Stromal cell of bone marrow (primary cell): ENCODE results near the gene ZNF594.
"Not testable (repeated sequence)": the region's sequence is repeated elsewhere in the genome, so short reads cannot be mapped to it uniquely, and the experiment has no call there.

Experiments used
- DNase-seq: peaks from one replicate; pipeline ENCODE4 v3.0.0-alpha.2; 2012; ENCODE audit warnings: low read depth

The ZNF594 gene

DNA sequence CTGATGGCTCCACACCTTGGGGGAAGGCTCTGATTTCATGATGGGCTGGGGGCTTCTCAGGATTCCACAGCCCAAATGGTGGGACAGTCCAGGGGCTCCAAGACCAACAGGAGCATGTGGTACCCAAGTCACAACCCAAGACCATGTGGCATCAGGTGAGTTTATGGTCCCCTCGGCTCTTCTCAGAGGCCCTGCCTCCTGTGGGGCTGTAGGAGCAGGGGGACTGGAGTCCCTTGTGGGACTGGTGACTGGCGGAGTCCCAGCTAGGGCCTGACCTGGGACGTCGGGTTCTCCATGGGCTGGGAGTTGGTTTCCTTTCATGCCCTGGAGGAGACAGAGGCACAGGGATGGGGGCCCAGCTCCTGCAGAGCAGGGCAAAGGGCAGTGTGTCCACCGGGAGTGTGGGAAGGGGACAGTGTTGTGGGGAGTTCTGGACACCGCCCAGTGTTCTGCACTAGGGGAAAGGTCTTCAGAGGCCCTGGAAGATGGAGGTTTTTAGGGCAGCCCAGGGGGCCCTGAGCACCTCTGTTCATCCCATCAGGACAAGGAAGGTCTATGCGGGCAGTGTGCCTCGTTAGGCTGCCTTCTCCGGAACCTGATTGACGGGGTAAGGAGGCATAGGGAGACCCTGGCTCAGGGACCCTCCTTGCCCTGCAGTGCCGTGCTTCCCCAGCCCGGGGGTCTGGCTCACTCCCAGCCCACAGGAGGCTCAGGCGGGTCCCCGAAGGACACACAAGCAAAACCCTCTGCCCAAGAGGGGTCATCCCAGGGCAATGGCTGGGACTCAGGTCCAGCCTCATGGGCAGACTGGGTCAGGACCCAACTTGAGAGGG, 54.9 kb downstream of the ZNF594 start:
- DNase-seq, result not testable (repeated sequence)

DNA sequence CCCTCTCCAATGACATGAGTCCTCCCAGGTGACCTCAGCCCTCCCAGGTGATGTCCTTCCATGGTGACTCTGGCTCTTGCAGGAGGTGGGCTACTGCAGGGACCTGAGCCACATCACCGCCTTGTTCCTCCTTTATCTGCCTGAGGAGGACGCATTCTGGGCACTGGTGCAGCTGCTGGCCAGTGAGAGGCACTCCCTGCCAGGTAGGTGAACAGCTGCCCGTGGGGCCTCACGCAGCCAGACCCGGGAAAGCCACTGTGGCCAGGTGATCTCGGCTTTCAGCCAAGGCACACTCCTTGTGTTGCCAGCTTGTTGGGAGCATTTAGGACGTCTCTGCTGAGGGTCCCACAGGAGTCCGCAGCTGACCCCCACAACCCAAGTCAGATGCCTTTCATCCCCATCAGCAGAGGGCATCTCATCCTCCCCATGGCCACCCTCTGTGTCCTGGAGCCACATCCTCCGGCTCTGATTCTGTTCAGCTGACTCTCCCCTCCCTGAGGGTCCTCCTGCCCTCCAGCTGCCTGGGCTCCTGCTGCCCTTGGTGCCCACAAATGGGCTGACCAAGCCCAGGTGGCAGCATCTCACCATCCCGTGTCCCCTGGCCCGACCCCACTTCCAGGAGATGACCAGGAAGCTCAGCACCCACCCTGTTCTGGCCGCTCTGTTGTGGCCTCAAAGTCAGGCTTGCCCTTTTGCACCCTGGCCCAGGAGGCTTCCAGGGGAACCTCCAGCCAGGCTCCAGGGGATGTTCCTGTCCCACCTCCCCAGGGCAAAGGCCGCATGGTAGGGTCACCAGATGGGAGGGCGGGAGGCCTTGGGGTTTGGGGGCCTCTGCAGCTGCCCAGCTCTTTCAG, 55.7 kb downstream of the ZNF594 start:
- DNase-seq, result no peak

DNA sequence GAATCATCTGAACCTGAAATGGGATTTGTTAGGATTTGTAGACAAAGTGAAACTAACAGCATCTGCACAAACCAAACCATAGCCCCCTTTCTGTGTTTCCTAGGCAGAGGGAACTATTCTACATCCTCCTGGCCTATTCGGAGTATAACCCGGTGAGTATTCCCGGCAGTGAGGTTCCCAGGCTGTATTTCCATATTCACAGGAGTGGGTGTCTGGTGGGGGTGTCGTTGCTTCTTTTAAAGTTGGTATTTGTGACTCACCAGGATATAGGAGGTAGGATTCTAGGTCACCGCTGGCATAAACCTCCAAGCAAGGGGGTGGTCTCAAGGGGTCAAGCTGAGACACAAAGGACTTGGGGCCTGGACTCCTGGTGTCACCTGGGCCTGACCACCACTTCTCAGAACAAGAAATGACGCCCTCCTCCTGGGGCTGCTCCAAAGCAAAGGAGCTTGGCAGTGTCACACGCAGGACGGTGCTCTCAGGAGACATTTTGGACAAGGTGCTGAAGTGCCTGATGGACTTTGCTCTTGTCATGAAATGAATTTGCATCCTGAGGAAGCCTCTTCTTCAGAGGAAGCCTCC, 56.4 kb downstream of the ZNF594 start:
- DNase-seq, result not testable (repeated sequence)

DNA sequence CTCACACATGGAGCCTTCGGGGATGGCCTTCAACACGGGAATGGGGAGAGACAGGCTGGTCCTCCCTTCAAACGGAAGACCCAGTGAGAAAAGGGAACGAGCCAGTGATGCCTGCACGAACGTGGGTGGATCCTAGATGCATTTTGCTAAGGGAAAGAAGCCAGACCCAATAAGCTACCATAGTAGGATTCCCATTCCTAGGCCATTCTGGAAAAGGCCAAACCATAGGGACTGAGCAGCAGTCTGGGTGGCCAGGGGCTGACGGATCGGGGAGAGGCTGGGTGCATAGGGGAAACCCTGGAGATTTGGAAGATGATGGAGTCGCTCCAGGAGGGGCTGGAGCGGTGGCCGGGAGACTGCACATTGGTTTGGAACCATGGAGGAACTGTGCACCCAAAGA, 57.1 kb downstream of the ZNF594 start:
- DNase-seq, result not testable (repeated sequence)

DNA sequence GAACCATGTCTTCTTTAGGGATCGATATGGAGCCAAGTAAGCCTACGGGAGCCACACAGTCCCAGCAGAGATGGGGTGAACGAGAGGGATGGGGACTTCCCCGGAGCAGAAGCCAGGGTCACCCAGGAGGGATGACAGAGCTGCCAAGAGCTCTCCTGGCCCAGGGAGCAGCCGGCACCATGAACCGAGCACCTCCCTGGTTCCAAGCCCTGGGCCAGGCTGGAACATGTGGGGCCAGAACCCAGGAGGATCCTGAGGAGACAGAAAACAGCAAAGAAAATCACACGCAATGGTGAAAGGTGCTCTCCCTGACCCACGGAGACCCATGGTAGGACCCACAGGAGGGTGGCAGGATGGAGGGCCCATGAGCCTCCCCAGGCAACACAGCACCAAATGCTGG, 57.7 kb downstream of the ZNF594 start:
- not testable (repeated sequence) for DNase-seq

DNA sequence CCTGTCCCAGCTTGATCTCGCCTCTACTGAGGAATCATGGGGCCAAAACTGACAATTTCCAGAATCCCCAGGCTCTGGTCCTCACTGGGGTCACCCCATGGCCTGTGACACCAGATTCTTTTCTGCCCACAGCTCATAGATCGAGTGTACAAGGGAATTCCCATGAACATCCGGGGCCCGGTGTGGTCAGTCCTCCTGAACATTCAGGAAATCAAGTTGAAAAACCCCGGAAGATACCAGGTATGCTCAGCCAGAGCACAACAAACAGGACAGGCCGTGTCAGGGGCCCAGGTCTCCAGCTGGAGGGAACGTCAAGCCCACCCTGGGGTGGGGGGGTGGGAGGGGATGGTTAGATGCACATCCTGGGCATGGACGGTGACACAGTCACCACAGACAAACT, 58.4 kb downstream of the ZNF594 start:
- DNase-seq, result no peak

DNA sequence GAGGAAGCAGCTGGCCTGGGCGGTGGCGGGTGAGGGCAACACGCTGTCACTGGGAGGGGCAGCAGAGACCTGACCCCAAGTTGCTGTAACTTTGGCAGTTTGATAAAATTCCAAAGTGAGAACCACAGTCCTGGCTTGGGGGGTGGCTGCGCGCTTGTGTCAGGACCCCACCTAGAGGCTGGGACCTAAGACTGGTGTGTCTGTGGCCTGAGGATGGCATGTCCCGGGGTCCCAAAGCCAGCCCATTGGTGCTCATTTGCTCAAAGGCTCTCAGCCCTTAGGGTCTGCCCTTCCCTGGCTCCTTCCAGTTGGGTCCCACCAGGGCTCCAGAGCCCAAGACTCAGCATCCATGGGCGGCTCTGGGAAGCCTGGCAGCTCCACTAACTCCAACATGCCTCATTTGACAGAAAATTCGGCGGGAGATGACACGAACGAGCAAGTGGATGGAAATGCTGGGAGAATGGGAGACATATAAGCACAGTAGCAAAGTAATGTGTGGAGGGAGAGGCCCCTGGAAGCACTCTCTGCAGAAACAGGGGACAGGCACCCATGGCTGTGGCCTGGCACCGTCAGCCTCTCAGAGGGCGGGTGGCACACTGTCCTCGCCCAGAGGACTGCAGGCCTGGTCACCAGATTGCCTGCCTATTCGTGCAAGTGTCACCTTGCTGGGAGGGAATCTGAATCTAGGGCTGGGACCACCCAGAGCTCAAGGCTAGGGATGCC, 59.0 kb downstream of the ZNF594 start:
- not testable (repeated sequence) for DNase-seq

DNA sequence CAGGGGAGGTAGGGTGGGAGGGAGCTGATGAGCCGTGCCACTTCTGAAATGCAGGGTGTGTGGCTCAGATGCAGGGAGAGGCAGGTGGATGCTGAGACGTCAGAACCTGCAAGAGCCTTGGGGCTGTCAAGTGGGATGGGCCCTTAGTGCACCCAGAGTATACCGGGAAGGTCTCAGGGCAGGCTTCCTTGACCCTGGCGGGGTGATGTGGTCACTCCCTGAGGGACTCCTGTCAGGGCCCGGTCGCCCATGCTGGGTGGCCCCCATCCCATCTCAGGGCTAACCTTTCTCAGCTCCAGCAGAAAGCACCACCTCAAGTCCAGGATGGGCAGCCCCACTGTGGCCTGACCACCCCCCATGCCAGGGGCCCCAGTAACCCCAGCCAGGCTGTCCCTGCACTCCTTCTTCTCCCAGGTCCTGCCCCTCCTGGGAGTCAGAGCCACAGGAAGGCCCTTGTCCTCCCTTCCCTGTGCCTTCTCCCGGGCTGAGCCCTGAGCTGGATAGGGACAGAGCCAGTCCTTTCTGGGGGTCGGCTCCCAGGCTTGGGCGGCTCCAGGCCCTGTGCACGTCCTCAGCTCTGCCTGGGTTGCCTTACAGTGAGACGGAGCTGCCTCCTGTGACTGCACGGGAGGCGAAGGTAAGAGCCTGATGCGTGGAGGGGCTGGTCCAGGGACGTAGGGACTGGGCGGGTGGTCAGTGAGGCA, 59.7 kb downstream of the ZNF594 start:
- DNase-seq, result not testable (repeated sequence)

DNA sequence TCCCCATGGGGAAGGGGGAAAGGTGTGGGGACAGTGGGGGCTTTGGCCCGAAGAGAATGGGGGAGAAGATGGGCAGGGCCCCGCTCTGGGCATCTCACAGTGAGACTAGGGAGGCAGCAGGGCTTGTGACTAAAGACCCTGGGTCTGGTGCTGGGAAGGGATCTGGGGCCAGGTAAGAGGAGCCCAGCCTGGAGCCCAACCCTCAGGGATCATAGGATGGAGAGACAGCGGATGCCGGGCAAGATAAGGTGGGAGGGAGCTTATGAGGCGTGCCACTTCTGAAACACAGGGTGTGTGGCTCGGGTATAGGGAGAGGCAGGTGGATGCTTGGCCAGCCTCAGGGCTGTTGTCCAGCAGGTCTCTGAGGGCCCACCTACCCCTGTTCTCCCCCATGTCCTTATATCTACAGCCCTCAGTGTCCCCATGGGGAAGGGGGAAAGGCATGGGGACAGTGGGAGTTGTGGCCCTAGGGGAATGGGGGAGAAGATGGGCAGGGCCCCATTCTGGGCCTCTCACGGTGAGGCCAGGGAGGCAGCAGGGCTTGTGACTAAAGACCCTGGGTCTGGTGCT, 60.4 kb downstream of the ZNF594 start:
- no peak for DNase-seq

DNA sequence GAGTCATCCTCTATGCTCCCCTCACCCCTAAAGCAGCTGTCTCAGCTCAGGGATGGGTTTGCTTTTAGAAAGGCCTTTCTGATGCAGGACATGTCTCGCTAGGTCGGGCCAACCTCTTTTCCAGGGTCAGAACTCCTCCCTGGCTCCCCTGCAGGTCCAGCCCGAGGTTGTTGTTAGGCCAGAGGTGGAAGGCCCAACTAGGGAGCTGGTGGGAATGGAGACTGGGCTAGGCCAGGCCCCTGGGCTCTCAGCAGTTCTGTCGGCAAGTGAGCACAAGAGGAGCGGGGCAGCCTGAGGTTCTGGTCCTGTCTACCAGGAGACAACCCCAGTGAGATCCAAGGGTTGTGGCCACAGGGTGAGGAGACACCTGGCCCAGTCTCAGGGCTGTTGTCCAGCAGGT, 61.0 kb downstream of the ZNF594 start:
- not testable (repeated sequence) for DNase-seq

DNA sequence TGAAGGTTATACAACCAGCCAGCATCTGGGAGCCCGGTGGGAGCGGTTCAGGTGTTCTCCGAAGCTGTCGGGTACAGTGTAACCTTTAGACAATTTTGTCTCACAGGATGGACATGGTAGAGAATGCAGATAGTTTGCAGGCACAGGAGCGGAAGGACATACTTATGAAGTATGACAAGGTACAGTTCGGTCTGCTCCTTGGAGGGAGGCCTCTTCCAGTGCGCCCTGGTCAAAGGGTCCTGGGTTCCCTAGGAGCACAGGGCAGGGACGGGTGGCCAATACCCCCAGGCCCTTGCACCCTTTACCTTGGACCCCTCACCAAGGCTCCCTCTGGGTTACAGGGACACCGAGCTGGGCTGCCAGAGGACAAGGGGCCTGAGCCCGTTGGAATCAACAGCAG, 61.4 kb downstream of the ZNF594 start:
- DNase-seq, result not testable (repeated sequence)

DNA sequence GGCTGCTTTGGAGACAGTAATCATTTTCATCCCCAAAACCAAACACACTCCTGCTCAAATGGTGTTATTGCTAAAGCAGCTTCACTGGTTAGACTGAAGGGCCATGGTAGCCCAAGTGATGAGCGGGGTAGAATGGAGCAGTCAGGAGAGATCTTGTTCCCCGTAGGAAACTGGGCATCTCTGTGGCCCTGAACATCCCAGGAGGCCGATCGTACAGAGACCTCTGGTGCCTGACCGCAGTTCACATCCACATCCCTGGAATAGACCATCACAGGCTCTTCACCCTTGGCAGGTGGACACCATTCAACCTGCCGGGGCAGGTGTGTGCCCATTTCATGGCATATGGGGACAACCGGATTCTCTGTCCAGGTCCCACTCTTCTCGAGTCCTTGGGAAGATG, 61.9 kb downstream of the ZNF594 start:
- not testable (repeated sequence) for DNase-seq
